Measurements from ENCODE around the gene RASSF7.

The RASSF7 gene

DNA sequence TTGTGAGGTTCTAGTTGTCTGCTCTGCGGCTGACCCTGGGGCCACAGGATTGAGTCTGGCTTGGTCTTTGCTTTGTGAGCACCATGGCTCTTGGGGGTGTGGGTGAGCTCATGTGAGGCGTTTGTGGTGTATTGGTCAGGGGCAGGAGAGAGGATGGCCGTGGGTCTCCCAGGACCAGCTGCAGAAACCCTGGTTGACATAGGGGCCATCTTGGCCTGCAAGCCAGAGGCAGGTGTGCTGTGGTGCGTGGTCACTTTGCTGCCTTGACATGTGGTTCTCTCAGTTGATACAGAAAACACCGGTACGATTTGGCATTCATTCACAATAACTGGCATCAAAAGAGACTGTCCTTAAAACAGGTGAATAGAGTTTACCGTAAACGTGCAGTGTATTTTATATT is 26.8 kb downstream of the RASSF7 start:
- DNase-seq, result no peak

DNA sequence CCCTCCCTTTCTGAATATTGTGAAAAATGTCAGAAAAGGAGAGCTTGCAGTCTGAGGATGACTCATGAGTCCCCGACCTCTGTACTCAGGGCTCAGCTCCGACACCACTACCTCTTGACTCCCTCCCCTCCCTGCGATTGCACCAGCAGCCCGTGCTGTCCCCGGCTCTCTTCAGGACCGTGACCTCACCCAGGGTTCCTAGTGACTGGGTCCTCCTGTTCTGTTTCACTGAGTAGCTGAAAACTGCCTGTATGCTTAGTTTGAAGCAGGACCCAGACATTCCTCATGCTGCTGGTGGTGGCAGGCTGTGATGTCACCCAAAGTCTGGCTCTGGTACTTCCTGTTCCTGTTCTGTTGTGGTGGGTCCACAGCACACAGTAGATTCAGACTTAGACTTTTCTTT is 27.2 kb downstream of the RASSF7 start:
- peak; percentile 80 for DNase-seq

DNA sequence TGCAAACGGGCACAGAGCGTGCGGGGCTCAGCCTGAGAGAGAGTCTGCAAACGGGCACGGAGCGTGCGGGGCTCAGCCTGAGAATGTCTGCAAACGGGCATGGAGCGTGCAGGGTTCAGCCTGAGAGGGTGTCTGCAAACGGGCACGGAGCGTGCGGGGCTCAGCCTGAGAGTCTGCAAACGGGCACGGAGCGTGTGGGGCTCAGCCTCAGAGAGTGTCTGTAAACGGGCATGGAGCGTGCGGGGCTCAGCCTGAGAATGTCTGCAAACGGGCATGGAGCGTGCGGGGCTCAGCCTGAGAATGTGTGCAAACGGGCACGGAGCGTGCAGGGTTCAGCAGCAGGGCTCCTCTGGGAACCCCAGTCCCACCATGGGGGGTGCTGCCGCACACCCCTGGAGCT is 29.0 kb downstream of the RASSF7 start:
- no peak for DNase-seq

DNA sequence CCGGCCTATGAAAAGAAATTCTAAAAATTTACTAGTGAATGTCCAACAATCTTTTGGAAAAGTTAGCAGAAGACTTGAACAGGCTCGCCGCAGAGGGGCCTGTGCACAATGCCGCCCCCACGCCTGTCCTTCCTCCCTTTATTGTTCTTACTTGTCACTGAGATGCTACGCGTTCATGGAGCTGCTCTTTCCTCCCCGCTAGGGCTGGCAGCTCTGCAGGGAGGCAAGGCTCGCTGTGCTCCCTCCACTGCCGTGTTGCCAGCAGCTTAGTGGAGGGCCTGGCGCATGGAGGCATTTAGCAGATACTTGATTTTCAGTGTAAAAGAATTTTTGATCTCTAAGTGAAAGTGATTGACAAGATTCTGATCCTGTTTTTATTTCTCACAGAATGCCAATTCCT is 30.2 kb downstream of the RASSF7 start:
- no peak for DNase-seq

DNA sequence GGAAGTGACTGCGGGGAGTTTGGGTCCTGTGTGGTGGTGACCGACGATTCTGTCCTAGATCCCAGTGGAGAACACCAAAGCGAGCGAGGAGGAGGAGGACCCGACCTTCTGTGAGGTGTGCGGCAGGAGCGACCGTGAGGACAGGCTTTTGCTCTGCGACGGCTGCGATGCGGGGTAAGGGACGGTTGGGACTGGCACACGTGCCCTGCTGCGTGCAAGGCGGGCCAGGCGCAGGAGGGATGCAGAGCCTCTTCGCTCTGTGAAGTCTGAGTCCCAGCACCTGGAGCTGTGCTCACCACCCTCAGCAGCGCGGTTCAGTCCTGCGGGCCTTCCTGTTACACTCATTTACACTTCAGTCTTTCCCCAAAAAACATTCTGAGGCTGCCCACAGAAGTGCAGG is 31.7 kb downstream of the RASSF7 start:
- DNase-seq, result no peak

DNA sequence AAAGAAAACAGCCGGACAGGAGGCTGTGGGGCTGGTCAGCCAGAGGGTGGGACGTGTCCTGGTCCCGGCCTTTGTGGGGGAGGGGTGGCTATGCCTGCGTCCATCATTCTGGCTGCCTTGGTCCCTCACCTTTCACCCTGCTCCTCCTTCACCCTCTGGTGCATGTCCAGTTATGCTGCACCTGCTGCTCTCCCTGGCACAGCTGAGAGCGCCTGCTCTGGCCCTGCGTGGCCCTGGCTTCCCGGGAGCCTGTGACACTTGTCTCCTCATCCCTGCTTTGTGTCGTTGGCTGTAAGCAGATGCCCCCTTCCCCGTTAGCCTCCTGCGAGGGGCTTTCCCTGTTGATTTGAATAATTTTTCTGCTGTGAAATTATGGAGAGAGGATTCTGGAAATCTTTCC is 32.1 kb downstream of the RASSF7 start:
- DNase-seq, result no peak

DNA sequence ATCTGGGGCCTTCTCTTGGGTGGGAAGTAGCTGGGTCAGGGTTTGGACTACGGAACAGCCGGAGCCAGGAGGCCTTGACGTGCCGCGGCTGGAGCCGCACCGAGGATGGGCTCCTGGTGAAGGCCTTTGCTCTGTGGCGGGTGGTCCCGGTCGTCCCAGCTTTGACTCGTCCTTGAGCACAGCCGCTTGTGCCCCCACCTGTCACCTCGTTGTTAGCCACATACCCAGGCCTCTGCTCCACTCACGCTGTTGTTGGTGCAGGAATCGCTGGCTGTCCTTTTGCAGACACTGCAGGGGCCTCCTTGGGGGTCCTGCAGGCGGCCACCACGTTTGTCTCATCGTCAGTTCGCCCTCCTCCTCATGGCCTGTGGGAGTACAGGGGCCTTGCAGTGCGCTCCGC is 32.6 kb downstream of the RASSF7 start:
- no peak for DNase-seq

DNA sequence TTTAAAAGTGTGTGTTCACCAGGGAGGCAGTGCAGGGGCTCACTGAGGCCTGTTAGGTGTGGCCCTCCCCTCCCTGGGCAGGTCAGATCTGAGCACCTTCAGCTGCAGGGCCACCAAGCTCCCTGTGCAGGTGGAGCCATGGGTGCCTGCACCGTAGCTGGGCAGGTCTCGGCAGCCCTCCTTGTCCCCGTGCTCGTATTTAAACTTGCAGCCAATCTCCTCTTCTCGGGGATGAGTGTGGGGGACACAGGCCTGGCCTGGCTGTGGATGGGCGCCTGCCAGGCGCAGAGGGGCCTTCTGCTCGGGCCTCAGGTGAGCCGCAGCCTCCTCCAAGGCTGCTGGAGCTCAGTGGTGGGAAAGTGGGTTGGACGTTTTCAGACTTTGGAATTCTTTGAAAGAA is 34.6 kb downstream of the RASSF7 start:
- DNase-seq, result no peak

DNA sequence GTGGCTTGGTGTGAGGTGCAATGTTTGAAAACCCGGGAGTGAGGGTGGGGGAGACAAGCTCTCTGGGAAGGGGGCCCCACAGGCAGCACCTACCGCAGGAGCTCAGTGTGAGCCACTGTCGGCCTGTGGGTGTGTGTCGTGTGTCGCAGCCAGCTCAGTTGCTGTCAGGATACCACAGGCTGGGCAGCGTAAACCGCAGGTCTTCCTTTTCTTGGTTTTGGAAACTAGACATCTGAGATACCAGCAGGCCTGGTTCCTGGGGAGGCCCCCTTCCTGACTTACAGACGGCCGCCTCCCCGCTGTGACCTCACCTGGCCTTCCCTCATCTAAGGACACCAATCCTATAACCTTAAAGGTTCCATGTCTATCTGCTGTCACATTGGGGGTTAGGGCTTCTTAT is 35.6 kb downstream of the RASSF7 start:
- DNase-seq, result peak; percentile 34

DNA sequence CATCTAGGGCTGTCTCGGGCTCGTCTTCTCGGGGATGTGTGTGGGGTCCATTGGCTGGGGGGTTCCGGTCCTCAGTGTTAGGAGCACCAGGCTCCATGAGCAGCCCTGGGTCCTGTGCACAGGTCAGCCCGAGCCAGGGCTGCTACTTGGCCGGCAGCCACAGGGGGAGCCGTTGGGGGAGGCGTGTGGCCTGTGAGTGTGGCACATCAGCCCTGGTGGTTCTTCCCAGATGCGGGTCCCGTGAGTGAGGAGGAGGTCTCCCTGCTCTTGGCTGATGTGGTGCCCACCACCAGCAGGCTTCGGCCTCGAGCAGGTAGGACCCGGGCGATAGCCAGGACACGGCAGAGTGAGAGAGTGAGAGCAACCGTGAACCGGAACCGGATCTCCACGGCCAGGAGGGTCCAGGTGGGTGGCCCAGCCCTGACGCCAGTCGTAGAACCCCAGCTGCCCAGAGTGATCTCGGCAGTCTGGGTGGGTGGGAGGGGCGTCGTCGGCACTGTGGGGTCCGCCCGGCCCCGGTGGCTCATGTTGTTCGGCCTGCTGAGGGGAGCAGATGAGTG is 36.5 kb downstream of the RASSF7 start:
- no peak for DNase-seq

DNA sequence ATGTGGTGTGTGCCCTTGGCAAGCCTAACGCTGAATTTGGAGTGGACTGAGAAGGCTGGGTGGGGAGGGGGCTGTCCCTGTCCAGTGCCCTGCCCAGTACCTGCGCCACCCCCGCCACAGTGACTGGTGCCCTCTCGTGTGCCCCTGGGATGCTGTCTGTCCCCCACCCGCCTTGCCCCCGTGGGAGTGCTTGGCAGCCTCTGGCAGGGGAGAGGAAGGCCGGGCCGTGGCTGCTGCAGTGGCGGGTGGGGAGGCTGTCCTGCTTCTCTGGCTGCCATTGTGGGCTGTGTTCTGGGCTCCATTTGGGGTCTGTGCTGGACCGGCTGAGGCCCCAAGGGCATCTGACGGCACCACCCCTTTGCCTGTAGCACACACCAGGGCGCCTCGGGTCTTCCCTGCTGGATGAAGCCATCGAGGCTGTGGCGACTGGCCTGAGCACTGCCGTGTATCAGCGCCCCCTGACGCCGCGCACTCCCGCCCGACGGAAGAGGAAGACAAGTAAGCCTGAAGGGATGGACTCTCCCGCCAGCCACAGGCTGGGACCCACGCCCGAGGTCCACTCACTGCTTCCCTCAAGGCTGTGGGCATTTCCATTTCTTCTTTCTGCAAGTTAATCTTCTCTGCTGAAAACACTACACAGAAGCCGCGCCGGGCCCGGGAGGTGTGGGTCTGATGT is 37.4 kb downstream of the RASSF7 start:
- no peak for DNase-seq

DNA sequence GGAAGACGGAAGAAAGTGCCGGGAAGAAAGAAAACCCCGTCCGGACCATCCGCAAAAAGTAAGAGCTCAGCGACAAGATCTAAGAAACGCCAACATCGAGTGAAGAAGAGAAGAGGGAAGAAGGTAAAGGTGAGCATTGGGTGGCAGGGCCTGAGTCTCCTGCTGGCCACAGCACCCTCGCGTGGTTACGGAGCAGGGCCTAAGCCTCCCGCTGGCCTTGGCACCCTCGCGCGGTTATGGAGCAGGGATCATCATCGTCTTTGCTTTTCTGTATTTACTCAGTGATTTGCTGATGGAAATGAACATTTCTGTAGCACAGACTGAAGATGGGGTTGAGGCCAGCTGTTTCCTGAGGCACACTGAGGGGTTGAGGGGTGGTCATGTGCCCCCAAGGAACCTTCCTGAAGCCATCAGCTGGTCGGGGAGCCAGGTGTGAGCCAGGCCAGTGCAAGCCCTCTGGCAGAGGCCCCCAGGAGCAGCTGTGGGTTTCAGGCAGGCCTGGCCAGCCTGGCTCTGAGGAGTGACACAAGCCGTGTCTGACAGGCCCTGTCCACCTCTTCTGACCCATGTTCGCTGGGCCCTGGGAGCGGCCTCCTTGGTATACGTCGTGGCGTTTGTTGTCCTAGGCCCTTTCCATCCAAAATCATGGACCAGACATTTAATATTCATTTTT is 40.9 kb downstream of the RASSF7 start:
- DNase-seq, result no peak

DNA sequence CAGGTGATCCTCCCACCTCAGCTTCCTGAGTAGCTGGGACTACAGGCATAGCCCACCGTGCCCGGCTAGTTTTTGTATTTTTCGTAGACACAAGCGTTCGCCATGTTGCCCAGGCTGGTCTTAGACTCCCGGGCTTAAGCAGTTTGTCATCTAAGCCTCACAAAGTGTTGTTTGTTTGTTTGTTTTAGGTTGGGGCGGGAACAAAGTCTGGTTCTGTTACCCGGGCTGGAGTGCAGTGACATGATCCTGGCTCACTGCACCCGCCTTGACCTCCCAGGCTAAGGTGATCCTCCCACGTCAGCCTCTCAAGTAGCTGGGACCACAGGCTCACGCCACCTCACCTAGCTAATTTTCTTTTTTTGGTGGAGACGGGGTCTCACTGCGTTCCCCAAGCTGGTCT is 42.4 kb downstream of the RASSF7 start:
- no peak for DNase-seq

DNA sequence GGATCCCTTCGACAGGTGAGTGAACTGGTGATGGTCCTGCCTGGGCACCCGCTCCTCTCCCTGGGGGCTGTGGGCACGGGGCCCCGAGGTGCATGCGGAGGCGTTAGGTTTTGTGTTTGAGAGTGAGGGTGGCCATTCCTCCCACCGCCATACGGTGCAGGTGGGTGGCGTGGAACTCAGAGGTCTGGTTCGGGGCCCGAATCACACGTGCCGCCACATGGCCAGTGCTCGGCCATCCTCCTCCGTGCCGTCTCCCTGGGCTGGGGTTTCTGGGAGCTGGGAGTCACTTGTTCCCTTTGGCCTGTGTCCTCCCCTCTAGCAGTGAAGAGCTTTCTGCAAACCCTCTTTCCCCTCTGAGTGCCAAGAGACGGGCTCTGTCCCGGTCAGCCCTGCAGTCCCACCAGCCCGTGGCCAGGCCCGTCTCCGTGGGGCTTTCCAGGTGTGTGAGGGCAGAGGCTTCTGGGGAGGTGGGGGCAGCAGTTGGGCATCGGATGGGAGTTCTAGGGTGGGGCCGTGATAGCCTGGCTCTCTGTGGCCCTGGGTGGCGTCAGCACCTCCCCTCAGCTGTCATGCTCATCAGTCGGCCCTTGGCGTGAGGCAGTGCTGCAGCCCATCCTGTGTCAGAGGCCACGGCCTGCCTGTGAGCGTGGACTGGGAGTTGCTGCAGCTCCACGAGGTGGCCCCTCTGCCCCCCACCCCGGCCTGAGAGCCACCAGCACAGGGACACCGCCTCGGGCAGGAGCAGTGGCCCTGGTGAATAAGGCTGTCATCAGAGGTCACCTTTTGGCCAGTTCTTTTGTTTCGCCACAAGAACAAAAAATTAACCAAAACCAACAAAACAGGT is 44.7 kb downstream of the RASSF7 start:
- no peak for DNase-seq

DNA sequence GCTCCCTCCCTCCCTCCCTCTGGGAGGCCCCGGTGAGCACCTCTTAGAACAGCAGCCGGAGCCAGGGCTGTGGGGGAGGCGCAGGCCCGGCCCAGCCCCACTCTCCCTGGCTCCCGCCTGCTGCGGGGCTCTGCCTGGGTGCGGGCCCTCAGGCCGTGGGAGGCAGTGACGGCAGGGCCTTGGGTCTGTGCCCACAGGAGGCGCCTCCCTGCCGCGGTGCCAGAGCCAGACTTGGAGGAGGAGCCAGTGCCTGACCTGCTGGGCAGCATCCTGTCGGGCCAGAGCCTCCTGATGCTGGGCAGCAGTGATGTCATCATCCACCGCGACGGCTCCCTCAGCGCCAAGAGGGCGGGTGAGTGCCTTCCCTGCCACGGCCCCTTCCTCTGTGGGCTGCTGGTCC is 45.5 kb downstream of the RASSF7 start:
- no peak for DNase-seq

DNA sequence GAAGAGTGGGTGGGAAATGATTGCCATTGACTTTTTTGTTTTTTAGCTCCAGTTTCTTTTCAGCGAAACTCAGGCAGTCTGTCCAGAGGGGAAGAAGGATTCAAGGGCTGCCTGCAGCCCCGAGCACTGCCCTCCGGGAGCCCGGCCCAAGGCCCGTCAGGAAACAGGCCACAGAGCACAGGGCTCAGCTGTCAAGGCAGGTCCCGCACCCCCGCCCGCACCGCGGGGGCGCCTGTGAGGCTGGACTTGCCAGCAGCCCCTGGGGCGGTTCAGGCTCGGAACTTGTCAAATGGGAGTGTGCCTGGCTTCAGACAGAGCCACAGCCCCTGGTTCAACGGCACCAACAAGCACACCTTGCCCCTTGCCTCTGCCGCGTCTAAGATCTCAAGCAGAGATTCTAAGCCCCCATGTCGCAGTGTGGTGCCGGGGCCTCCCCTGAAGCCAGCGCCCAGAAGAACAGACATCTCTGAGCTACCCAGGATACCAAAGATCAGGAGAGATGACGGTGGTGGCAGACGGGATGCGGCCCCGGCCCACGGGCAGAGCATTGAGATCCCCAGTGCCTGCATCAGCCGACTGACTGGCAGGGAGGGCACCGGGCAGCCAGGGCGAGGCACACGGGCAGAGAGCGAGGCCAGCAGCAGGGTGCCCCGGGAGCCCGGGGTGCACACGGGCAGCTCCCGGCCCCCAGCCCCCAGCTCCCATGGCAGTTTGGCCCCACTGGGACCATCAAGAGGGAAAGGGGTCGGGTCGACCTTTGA is 46.4 kb downstream of the RASSF7 start:
- no peak for DNase-seq

DNA sequence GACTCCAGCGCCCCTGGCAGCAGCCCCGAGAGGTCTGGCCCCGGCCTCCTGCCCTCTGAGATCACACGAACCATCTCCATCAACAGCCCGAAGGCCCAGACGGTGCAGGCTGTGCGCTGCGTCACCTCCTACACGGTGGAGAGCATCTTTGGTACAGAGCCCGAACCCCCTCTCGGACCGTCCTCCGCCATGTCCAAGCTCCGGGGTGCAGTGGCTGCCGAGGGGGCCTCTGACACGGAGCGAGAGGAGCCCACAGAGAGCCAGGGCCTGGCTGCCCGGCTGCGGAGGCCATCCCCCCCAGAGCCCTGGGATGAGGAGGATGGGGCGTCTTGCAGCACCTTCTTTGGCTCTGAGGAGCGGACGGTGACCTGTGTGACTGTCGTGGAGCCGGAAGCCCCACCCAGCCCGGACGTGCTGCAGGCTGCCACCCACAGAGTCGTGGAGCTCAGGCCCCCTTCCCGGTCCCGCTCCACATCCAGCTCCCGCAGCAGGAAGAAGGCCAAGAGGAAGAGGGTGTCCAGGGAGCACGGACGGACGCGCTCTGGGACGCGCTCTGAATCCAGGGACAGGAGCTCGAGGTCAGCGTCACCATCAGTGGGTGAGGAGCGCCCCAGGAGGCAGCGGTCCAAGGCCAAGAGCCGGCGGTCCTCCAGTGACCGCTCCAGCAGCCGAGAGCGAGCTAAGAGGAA is 47.3 kb downstream of the RASSF7 start:
- no peak for DNase-seq

DNA sequence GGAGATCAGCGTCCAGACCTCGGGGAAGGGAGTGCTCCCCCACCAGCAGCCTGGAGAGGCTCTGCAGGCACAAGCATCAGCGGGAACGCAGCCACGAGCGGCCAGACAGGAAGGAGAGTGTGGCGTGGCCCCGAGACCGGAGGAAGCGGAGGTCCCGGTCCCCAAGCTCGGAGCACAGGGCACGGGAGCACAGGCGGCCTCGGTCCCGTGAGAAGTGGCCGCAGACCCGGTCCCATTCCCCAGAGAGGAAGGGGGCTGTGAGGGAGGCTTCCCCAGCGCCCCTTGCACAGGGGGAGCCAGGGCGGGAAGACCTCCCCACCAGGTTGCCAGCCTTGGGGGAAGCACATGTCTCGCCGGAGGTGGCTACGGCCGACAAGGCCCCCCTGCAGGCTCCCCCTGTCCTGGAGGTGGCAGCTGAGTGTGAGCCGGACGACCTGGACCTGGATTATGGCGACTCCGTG is 48.1 kb downstream of the RASSF7 start:
- DNase-seq, result no peak

DNA sequence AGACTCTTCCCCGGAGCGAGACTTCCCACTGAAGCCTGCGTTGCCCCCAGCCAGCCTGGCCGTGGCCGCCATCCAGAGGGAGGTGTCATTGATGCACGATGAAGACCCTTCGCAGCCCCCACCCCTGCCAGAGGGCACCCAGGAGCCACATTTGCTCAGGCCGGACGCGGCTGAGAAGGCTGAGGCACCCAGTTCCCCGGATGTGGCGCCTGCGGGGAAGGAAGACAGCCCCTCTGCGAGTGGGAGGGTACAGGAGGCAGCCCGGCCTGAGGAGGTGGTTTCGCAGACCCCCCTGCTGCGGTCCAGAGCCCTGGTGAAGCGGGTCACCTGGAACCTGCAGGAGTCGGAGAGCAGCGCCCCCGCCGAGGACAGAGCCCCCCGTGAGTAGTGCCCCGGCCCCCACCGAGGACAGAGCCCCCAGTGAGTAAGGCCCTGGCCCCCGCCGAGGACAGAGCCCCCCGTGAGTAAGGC is 48.6 kb downstream of the RASSF7 start:
- DNase-seq, result no peak

DNA sequence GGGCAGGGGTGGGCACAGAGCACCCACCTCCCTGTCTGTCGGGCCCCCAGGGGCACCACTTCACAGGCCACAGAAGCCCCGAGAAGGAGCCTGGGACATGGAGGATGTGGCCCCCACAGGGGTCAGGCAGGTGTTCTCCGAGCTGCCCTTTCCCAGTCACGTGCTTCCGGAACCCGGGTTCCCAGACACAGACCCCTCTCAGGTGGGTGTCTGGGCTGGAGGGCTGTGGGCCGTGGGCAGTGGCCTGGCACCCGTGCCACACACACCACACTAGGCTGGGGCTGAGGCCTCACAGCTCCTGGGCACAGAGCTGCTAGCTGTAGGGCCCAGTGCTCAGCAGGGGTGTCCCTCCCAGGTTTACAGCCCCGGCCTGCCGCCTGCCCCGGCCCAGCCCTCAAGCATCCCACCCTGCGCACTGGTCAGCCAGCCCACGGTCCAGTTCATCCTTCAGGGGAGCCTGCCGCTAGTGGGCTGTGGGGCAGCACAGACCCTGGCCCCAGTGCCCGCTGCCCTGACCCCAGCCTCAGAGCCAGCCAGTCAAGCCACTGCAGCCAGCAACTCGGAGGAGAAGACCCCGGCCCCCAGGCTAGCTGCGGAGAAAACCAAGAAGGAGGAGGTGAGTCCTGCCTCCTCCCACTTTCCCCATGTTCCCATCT is 49.5 kb downstream of the RASSF7 start:
- DNase-seq, result no peak
